Eye (tissue), 1 donor: ENCODE measurements around the gene STRN.
A peak's percentile ranks its signal among the peaks of the same experiment; 100 is the strongest.
"Not testable (repeated sequence)": the region's sequence is repeated elsewhere in the genome, so short reads cannot be mapped to it uniquely, and the experiment has no call there.

ENCODE experiments used
- DNase-seq: peaks from one replicate; pipeline ENCODE4 v3.0.0-alpha.2; 2015

The STRN gene

DNA sequence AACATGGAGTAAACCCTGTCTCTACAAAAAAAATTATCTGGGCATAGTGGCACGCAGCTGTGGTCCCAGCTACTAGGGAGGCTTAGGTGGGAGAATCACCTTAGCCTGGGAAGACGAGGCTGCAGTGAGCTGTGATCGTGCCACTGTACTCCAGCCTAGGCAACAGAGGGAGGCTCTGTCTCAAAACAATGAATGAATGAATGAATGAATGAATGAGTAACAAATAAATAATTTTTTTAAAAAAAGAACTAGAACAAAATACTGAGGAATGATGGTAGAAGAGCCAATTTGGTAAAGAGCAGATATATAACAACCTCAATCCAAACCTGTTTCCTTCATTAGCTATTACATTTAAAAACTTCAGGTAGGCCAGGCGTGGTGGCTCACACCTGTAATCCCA lies 60.1 kb downstream of the STRN start:
- no peak for DNase-seq

DNA sequence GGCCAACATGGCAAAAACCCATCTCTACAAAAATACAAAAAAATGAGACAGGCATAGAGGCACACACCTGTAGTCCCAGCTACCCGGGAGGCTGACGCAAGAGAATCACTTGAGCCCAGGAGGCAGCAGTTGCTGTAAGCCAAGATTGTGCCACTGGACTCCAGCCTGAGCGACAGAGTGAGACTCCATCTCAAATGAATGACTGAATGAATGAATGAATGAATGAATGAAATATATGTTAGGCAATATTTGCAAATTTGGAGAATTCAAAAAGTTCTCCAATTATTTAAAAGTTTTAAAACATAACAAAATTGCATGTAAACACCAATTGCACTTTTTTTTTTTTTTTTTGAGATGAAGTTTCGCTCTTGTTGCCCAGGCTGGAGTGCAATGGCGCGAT lies 61.7 kb downstream of the STRN start:
- DNase-seq: no peak

DNA sequence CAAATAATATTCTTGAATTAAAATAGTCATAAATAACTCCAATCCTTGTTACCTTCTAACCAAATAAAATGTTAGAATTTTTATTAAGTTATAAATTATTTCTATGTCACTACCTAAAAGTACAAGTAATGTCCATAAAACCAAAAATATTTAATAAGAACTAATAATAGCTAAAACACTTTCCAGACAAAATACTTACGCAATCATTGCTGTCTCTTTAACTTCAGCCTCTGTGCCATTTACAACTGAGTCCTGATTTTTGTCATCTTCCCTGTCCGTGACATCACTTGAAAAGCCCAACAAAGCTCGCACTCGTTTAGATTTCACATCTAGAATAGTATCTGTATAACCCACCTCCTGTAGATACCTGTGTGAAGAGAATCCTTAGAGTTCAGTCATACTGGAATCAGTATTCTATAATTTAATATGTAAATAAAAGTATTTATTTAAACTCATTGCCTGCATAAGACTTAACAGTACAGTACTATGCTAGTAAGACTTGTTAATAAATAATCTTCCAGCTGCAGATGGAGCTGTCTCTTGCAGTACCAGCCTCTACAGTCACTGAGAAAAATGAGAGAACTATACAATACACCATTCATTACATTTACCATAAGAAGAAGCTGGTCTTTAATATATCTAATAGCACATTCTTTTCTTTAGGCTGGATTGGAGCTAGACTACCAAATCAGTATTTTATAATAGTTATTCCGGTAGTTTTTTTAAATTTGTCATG lies 63.8 kb downstream of the STRN start:
- no peak for DNase-seq

DNA sequence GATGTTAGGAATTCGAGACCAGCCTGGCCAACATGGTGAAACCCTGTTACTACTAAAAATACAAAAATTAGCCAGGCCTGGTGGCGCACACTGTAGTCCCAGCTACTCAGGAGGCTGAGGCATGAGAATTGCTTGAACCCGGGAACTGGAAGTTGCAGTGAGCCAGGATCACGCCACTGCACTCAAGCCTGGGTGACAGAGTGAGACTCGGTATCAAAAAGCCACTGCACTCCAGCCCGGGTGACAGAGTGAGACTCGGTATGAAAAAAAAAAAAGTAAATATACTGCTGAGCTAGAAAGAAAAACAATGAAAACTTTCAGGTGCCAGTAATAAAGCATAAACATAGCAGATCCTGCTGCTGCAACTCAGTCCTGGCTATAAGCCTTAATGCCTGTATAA lies 73.5 kb downstream of the STRN start:
- no peak for DNase-seq

DNA sequence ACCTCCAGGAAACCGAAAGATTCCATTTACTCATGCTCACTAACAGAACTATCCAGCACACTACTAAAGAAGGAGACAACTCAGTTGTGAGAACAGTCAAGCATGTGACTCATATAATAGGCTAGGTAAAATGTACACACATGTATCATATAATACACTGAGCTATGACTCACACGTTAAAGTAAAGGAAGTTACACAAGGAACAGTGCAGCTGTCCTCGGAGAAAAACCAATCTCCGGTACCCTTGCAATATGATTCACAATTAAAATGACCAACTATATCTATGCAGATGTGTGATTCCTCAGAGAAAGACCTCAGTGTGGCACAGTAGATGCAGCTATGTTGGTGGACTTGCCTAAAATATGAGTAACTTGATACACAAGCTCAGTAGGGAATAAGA lies 76.5 kb downstream of the STRN start:
- peak; percentile 5 for DNase-seq

DNA sequence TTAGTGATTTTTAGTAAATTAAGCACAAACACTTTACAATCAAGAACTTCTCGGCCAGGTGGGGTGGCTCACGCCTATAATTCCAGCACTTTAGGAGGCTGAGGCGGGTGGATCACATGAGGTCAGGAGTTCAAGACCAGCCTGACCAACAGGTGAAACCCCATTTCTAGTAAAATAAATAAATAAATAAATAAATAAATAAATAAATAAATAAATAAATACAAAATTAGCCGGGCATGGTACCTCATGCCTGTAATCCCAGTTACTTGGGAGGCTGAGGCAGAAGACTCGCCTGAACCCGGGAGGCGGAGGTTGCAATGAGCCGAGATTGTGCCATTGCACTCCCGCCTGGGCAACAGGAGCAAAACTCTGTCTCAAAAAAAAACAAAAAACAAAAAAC lies 79.2 kb downstream of the STRN start:
- DNase-seq: not testable (repeated sequence)

DNA sequence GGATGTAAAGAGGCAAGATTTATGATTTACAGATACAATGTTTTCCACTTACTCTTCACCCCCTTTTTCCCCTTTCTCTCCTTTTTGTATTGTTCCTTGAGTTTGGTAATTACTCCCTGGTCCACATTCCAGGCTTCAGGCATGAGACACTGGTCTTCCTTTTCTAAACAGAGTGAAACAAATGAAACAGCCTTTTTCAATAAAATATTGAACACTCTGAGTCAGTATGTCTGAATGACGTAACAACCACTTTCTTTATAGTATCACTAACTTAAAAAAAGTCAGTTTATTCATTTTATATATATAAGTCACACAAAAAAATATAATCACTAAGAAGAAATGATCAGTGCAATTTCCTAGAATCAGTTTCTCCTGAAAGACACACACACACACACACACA lies 79.7 kb downstream of the STRN start:
- DNase-seq: no peak

DNA sequence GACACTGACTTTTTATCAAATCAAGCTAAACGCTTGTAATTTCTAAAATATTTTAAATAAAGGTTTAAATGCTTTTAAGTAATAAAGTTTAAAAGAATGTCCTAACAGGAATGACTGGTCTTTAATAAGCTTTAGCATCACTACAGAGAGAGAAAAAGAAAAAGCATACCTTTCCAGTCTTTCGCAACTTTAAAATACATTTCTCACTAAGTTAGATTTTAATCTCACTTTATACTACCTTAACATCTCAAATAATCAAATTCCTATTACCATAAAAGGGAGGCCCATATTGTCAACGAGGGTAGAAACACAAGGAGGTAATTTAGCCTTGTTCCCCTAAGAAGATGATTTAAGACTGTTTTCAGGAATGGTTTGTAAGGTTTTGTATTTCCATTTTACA lies 80.7 kb downstream of the STRN start:
- DNase-seq: no peak

DNA sequence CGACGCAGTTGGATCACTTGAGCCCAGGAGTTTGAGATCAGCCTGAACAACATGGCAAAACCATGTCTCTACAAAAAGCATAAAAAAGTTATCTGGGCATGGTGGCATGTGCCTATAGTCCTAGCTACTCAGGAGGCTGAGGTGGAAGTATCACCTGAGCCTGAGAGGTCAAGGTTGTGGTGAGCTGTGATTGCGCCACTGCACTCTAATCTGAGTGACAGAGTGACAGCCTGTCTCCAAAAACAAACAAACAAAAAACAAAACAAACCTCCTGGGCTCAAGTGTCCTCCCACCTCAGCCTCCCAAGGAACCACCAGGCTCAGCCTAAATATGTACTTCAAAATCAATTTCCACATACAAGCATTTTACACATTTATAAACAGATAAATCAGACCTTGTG lies 83.8 kb downstream of the STRN start:
- no peak for DNase-seq

DNA sequence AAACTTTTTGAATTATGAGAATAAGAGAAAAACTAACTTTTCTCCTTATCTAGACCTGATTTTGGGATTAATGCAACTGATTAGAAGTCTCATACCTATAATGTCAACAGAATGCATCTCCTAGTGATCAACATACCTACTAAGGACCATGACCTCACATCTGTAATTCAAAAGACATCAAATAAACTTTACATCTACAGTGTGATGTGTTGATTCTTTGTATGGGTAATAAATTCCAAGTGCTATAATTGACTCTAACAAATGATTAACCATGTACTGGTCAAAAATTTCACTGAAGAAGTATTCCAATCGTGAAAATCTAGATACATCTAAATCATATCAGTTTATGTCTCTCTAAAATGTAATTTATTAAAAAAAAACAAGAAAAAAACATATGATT lies 84.5 kb downstream of the STRN start:
- no peak for DNase-seq

DNA sequence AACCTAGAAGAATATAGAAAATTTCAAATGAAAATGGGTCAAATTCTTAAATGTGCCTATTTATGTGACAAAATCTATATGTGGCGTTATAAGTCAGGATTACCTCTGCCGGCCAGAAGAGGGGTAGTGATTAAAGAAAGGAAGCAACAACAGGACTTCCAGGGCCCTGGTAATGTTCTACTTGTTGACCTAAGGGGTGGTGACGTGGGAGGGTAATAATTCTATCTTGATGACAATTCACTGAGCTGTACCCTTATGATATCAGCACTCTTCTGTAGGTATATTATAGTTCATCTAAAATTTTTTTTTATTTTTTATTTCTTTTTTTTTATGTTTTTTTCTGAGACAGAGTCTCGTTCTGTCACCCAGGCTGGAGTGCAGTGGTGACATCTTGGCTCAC lies 87.9 kb downstream of the STRN start:
- DNase-seq: no peak

DNA sequence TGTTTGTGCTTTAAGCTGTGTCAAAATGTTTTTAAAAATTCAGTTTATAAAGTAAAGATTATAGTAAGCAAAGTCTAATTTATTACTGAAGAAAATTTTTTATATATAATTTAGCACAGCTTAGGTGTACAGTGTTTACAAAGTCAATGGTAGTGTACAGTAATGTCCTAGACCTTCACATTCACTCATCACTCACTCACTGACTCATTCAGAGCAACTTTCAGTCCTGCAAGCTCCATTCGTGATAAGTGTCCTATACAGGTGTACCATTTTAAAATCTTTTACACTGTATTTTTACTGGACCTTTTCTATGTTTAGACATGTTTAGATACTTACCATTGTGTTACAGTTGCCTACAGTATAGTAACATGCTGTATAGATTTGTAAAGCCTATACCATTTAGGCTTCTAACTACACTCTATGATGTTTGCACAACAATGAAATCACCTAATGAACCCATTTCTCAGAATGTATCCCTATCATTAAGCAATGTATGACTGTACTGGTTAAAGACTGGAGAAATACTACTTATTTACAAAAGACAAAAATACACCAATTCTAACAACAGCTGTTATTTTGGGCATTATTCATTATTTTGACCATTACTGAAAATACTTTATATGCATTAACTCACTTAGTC lies 95.1 kb downstream of the STRN start:
- no peak for DNase-seq

DNA sequence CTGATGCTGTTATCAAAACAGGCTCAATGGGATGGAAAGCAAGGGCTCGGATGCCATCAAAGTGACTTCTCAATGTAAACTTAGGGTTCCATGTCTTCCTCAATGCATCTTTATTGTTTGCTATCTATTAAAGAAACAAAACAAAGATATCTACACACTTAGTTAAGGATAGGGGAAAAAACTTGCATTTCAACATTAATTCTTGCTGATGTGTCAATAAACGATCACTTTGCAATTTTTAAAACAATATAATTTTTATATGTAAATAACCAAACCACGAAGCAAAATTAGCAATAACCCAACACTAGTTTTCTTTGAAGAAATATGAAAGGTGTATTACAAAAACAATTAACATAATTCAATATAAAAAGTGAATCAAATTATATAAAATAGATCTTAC lies 96.7 kb downstream of the STRN start:
- DNase-seq: no peak

DNA sequence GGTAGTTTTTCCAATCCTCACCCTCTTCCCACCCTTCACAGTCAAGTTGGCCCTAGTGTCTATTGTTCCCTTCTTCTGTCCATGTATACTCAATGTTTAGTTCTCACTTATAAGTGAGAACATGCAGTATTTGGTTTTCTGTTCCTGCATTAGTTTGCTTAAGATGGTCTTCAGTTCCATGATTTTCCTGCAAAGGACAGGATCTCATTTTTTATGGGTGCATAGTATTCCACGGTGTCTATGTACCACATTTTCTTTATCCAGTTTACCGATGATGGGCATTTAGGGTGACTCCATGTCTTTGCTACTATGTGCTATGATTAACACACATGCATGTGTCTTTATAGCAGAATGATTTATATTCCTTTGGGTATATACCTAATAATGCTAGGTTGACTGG lies 104.4 kb downstream of the STRN start:
- no peak for DNase-seq

DNA sequence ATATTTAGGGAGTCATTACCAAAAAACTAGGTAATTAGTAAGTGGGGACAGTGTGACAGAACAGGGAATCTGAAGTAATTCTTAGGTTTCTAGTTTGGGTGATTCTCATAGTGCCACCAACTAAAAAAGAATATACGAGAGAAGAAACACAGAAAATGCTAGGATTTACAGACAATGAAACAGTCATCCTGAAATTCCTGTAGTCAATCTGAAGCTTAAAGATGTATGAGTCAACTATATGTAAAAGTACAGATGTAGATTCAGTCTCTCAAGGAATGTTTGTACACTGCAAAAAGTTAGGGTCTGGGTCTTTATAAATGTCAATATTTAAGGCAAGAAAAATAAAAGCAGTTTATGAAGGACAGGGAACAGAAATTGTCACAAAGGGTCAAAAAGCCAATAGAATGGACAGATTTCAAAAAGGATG lies 107.0 kb downstream of the STRN start:
- DNase-seq: no peak

DNA sequence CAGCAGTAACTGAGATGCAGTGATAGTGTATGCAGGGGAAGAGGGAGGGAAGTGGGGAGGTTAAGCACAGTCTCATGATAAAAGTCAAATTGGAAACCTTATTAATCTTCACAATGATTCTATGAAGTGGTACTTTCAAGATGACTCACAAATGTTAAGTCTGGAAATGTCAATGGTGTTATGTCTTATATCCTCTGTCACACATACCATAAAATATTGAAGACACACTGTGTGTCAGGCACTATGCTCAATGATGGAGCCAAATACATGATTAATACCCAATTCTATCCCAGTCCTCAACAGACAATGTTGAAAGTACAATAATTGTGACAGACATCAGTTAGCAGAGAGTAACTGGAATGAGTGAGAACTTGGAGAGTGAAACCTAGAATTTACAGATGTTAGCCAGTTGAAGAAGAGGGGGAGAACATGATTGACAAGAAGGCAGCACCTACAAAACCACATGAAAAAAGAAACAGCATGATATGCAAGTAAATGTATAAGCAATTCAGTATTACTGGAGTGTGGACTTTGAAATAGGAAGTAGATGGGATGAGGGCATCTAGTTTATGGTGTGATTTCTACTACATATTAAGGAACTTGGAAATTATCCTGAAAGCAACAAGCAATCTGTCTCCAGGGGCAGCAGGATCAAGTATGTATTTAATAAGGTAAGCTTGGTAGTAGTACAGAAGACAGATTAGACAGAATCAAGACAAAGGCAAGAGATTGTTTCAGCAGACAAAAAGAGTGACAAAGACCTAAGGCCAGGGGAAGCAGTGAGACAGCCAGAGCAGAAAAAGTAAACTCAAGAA lies 107.6 kb downstream of the STRN start:
- no peak for DNase-seq

DNA sequence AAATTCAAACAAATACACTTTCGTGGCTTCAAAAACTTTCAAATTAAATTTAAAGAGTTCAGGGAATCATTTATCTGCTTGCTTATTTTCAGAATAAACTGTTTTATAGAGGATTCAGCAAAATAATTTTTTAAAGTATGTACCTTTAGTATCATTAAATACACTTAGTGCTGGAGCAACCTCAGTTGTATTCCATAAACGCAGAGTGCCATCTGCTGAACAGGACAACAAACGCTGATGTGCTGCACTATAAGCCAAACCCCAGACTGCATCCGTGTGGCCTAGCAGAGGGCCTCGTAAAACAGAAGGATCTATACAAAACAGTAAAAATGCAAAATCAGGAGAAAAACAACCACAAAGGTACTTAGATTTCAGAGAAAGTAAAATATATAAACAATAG lies 108.6 kb downstream of the STRN start:
- DNase-seq: no peak

DNA sequence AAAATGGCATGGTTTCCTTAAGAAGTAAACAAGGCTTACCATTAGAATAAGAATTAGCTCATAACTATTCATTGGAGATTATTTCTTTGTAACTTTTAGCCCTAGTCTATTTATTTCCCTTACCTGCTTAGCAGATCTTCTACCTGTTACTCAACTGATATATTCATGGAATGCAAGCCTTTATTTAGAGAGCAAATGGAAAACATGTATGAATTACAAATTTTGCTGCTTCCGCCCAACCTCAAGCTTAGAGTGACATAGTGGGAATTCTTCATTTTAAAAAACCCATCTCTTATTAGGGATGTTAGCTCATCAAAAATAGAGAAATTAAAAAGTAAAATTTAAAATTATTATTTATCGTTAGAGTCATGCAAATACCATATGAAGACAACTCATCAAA lies 110.9 kb downstream of the STRN start:
- DNase-seq: no peak

DNA sequence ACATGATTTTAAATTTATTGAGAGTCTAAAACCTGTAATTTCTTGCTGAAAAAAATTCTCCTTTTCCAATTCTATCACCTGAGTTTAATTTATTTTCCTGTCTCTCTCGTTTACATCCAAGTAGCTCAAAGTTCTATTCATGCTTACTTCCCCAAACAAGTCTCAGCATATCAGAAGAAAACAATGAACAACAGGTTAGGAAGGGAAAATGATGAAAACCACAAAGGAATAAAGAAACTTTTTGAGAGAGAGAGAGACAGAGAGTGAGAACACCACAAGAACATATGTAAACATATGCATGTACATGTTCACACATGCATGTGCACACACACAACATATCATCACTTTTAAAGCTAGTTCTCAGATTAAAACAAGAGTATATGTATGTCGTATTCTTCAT lies 112.1 kb downstream of the STRN start:
- no peak for DNase-seq

DNA sequence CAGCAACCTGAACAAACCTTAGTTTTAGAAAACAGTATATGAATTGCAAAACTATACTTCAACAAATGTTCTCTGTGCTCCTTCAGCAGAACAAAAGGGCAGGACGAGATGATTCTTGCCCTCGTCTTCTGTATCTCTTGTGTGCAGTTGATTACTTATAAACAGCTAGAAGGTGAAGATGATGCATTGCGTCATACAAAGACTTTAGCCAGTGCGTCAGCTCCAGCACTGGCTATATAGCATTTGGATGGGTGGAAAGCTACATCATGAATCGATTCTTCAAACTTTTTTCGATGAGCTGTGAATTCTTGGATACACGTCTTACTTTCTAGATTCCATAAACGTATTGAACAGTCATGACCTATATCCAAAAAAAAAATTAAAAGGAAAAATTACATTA lies 117.1 kb downstream of the STRN start:
- no peak for DNase-seq

DNA sequence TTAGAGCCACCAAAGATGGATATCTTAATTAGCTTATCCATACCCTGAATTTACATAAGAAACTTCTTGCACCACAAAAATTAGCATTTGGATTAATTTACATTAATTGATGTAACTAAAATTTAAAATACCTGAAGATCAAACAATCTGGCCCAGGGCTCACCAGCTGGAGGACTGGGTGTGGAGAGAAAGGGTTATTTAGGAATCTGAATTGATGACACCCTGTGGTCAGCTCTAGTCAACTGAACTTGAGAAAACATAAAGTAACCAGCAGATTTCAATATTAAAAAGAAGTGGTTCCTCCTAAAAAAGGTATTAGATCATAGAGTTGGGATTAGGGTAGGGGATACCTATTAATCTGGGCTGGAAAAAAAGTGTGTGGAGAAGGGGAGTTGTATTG lies 122.5 kb downstream of the STRN start:
- no peak for DNase-seq

DNA sequence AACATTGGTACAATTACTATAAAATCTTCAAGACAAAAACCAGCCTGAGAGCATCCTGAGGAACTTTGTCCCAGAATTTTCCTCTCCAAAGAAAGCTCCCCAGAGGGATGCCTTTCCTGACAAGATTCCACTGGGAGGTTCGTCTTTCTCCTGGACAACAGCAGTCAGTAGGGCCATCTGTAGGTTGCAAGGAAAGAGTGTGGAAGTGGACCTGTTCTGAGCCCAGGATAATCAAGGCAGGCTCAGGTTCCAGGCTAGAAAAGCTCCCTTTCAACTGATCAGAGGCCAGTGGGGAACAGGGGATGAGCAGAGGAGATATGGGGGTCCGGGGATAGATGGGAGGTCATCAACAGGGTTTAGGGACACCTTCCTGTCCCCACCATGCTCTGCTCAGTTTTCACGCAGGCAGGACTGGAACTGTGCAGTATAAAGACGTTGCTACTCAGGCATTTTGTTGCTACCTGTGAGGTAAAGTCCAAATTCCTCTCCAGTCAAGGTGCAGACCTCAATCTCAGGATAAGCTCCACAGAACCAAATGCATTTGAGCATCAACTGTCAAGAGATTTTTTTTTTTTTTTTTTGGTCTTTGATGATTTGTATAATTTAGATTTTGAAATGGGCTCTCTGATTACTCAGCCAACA lies 126.2 kb downstream of the STRN start:
- no peak for DNase-seq

DNA sequence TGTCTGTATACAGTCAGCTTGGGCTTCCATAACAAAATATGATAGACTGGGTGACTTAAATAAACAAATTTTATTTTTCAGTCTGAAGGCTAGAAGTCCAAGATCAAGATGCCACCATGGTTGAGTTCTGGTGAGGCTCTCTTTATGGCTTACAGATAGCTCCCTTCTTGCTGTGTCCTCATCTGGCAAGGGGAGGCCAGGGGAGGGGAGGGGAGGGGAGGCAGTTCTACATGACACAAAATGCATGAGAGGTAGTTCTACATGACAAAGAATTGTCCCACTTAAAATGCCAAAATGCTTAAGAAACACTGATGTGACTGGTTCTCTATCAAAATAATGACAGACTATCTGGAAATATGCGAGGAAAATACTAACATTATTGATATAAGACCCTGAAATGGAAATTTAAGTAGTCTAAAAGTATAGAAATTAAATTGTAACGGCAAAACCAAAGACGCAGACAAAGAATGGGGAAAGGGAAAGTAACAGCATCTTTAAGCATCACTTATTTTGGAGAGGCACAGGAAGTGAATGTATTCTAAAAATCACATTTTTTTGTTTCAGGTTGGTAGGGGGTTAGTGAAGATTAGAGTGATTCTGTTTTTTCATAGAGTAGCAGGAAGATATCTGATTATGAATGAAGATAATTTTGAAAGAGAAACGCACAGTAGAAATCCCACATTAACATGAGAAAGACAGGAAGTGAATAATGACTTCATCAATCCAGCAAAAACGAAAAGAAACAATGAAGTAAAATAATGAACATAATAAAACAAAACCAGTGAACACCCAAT lies 131.4 kb downstream of the STRN start:
- DNase-seq: no peak
